Trophoblast cell (in vitro differentiated cells and primary cell): ENCODE data around the gene UBE2Q1.

Experiments used
- DNase-seq, 2 donors: peaks; one replicate each; pipeline ENCODE4 v3.0.0-alpha.2; 2016
- H2AFZ ChIP-seq: 2 replicates; pipeline ENCODE4 v1.6.1; 2013; ENCODE audit warnings: low read length, moderate library complexity, mild to moderate bottlenecking; ENCODE audit not compliant: insufficient read depth, poor library complexity
- H2AK5ac ChIP-seq: 2 replicates; pipeline ENCODE4 v1.6.1; 2013; ENCODE audit warnings: mild to moderate bottlenecking, low read length
- H2BK120ac ChIP-seq: 2 replicates; pipeline ENCODE4 v1.6.1; 2013; ENCODE audit warnings: low read length, mild to moderate bottlenecking, moderate library complexity; ENCODE audit not compliant: insufficient read depth, poor library complexity
- H2BK12ac ChIP-seq: 2 replicates; pipeline ENCODE4 v1.6.1; 2013; ENCODE audit warnings: mild to moderate bottlenecking, low read length, moderate library complexity
- H2BK5ac ChIP-seq: 2 replicates; pipeline ENCODE4 v1.6.1; 2013; ENCODE audit warnings: low read length, low read depth, moderate library complexity, mild to moderate bottlenecking; ENCODE audit not compliant: poor library complexity
- H3K14ac ChIP-seq: 2 replicates; pipeline ENCODE4 v1.6.1; 2013; ENCODE audit warnings: mild to moderate bottlenecking, low read length
- H3K18ac ChIP-seq: 2 replicates; pipeline ENCODE4 v1.6.1; 2013; ENCODE audit warnings: mild to moderate bottlenecking, low read length
- H3K23ac ChIP-seq: 2 replicates; pipeline ENCODE4 v1.6.1; 2013; ENCODE audit warnings: low read length
- H3K27ac ChIP-seq: 2 replicates; pipeline ENCODE4 v1.5.1; 2013; ENCODE audit warnings: low read depth, mild to moderate bottlenecking, inconsistent platforms, low read length, moderate library complexity
- H3K27me3 ChIP-seq: 2 replicates; pipeline ENCODE4 v1.6.1; 2013; ENCODE audit warnings: inconsistent platforms, mild to moderate bottlenecking, low read length, moderate library complexity; ENCODE audit not compliant: insufficient read depth
- H3K36me3 ChIP-seq, 2 experiments: 1 replicate in 1 of 2; 2 replicates in 1 of 2; pipeline ENCODE4 v1.6.1; 2013; ENCODE audit warnings: low read length in 2 of 2, mild to moderate bottlenecking in 2 of 2, moderate library complexity in 1 of 2; ENCODE audit not compliant: insufficient read depth in 2 of 2, control insufficient read depth in 1 of 2
- H3K4ac ChIP-seq: 2 replicates; pipeline ENCODE4 v1.6.1; 2013; ENCODE audit warnings: low read depth, mild to moderate bottlenecking, low read length, moderate library complexity
- H3K4me1 ChIP-seq, 2 experiments: 1 replicate in 1 of 2; 2 replicates in 1 of 2; pipeline ENCODE4 v1.6.1; 2013; ENCODE audit warnings: low read length in 2 of 2, mild to moderate bottlenecking in 2 of 2, moderate library complexity in 1 of 2; ENCODE audit not compliant: insufficient read depth in 2 of 2, control insufficient read depth in 1 of 2
- H3K4me2 ChIP-seq: 2 replicates; pipeline ENCODE4 v1.6.1; 2013; ENCODE audit warnings: inconsistent platforms, mild to moderate bottlenecking, low read length, moderate library complexity
- H3K4me3 ChIP-seq: 2 replicates; pipeline ENCODE4 v1.5.1; 2013; ENCODE audit warnings: mild to moderate bottlenecking, low read depth, low read length, inconsistent platforms
- H3K79me1 ChIP-seq: one replicate; pipeline ENCODE4 v1.6.1; 2013; ENCODE audit warnings: low read length
- H3K79me2 ChIP-seq: 2 replicates; pipeline ENCODE4 v1.6.1; 2013; ENCODE audit warnings: low read length, mild to moderate bottlenecking; ENCODE audit not compliant: control insufficient read depth, insufficient read depth, poor library complexity
- H3K9ac ChIP-seq: 2 replicates; pipeline ENCODE4 v1.6.1; 2013; ENCODE audit warnings: mild to moderate bottlenecking, low read length
- H3K9me3 ChIP-seq: 2 replicates; pipeline ENCODE4 v1.6.1; 2013; ENCODE audit warnings: low read depth, mild to moderate bottlenecking, control low read depth, inconsistent platforms, low read length; ENCODE audit not compliant: insufficient read depth
- H4K12ac ChIP-seq: 2 replicates; pipeline ENCODE4 v1.6.1; 2013; ENCODE audit warnings: low read depth, mild to moderate bottlenecking, low read length, moderate library complexity
- H4K8ac ChIP-seq: 2 replicates; pipeline ENCODE4 v1.6.1; 2013; ENCODE audit warnings: low read depth, mild to moderate bottlenecking, low read length, moderate library complexity
- H4K91ac ChIP-seq: one replicate; pipeline ENCODE4 v1.6.1; 2013; ENCODE audit warnings: low read depth, mild to moderate bottlenecking, low read length, moderate library complexity
- WGBS: extraction: QIAGEN DNeasy Blood & Tissue Kit; methylation state at CpG from one replicate; pipeline ENCODE4 v1.1.7; 2013; ENCODE audit warnings: missing lambda C conversion rate; ENCODE audit not compliant: insufficient read length, insufficient coverage; ENCODE audit errors: extremely low coverage; 5-methylcytosine and 5-hydroxymethylcytosine counted together

UBE2Q1 gene

GRCh38 chr1:154546264-154547063 lies 12.0 kb downstream of the UBE2Q1 start:
- H3K27ac ChIP-seq = no peak overlapping the region
- H3K79me2 ChIP-seq = no peaks in the 10 kb centered on the region
- no peak overlapping the region for H3K14ac ChIP-seq
- no peak overlapping the region for H4K12ac ChIP-seq
- H3K4me2 ChIP-seq = no peak overlapping the region
- no peaks in the 10 kb centered on the region for H3K27me3 ChIP-seq
- no peak overlapping the region for H2AFZ ChIP-seq
- no peak overlapping the region for H4K91ac ChIP-seq
- H2BK120ac ChIP-seq = no peak overlapping the region
- H2BK5ac ChIP-seq = no peak overlapping the region
- no peaks in the 10 kb centered on the region for H3K79me1 ChIP-seq
- no peak overlapping the region for H3K9ac ChIP-seq
- WGBS = no CpG with 5 or more reads among the region's 13 CpGs
- H3K23ac ChIP-seq = no peak overlapping the region
- no peak overlapping the region for H3K18ac ChIP-seq
- H2BK12ac ChIP-seq = no peak overlapping the region
- no peak overlapping the region for H4K8ac ChIP-seq
- H3K4ac ChIP-seq = no peak overlapping the region
- H3K4me1 ChIP-seq = no peaks in the 10 kb centered on the region
- DNase-seq = peak; percentile 43 to 69
- H3K9me3 ChIP-seq = peaks cover 2% of the 10 kb centered on the region
- no peak overlapping the region for H3K4me3 ChIP-seq
- peaks cover 21 to 28% of the 10 kb centered on the region in 2 experiments for H3K36me3 ChIP-seq
- no peak overlapping the region for H2AK5ac ChIP-seq

GRCh38 chr1:154541231-154541630 lies 17.2 kb downstream of the UBE2Q1 start:
- Histone ChIP-seq H3K14ac (no peak overlapping the region), H3K79me1 (no peaks in the 10 kb centered on the region), H3K9me3 (peaks cover 2% of the 10 kb centered on the region), H4K12ac (no peak overlapping the region), H3K27ac (no peak overlapping the region), H3K9ac (no peak overlapping the region), H2AK5ac (no peak overlapping the region), H3K4me3 (no peak overlapping the region), H2BK120ac (no peak overlapping the region), H4K91ac (no peak overlapping the region), H2BK5ac (no peak overlapping the region), H2BK12ac (no peak overlapping the region), H3K79me2 (no peaks in the 10 kb centered on the region), H3K18ac (no peak overlapping the region), H3K4ac (no peak overlapping the region), H3K4me2 (no peak overlapping the region), H3K4me1 (no peaks in the 10 kb centered on the region), H2AFZ (no peak overlapping the region), H3K27me3 (no peaks in the 10 kb centered on the region), H3K23ac (no peak overlapping the region), H3K36me3 (no peaks in the 10 kb centered on the region), H4K8ac (no peak overlapping the region)
- DNase-seq = no peak
- WGBS = no CpG with 5 or more reads among the region's 6 CpGs

GRCh38 chr1:154539486-154540483 lies 18.7 kb downstream of the UBE2Q1 start:
- Histone ChIP-seq H3K4me2 (no peak overlapping the region), H2BK12ac (no peak overlapping the region), H3K79me1 (no peaks in the 10 kb centered on the region), H4K91ac (no peak overlapping the region), H3K79me2 (no peaks in the 10 kb centered on the region), H3K4ac (no peak overlapping the region), H3K14ac (no peak overlapping the region), H3K23ac (no peak overlapping the region), H4K12ac (no peak overlapping the region), H3K9ac (no peak overlapping the region), H2AK5ac (no peak overlapping the region), H3K27me3 (no peaks in the 10 kb centered on the region), H3K4me3 (no peak overlapping the region), H3K36me3 (no peaks in the 10 kb centered on the region), H3K4me1 (no peaks in the 10 kb centered on the region), H3K18ac (no peak overlapping the region), H3K9me3 (peaks cover 6% of the 10 kb centered on the region), H2BK5ac (no peak overlapping the region), H2BK120ac (no peak overlapping the region), H3K27ac (no peak overlapping the region), H2AFZ (no peak overlapping the region), H4K8ac (no peak overlapping the region)
- peak in 1 of 2 donors; percentile 44 for DNase-seq
- WGBS = no CpG with 5 or more reads among the region's 9 CpGs

- DNase-seq = no peak
- H2BK12ac ChIP-seq = no peak overlapping the region
- no CpG with 5 or more reads among the region's 7 CpGs for WGBS
Measured at GRCh38 chr1:154536570-154536969, 21.9 kb downstream of the UBE2Q1 start.

More at GRCh38 chr1:154536570-154536969, 21.9 kb downstream of the UBE2Q1 start:
- H2BK120ac ChIP-seq = no peak overlapping the region
- H3K79me1 ChIP-seq = no peaks in the 10 kb centered on the region
- H3K4ac ChIP-seq = no peak overlapping the region
- no peak overlapping the region for H3K4me2 ChIP-seq
- H3K36me3 ChIP-seq = no peaks in the 10 kb centered on the region
- H4K12ac ChIP-seq = no peak overlapping the region
- H3K4me3 ChIP-seq = no peak overlapping the region
- peaks cover 8% of the 10 kb centered on the region for H3K9me3 ChIP-seq
- H3K9ac ChIP-seq = no peak overlapping the region
- H4K91ac ChIP-seq = no peak overlapping the region
- no peak overlapping the region for H2AFZ ChIP-seq
- no peaks in the 10 kb centered on the region for H3K4me1 ChIP-seq
- H3K23ac ChIP-seq = no peak overlapping the region
- H3K27me3 ChIP-seq = no peaks in the 10 kb centered on the region
- H3K14ac ChIP-seq = no peak overlapping the region
- H3K79me2 ChIP-seq = no peaks in the 10 kb centered on the region
- no peak overlapping the region for H3K27ac ChIP-seq
- H4K8ac ChIP-seq = no peak overlapping the region
- no peak overlapping the region for H2AK5ac ChIP-seq
- H2BK5ac ChIP-seq = no peak overlapping the region
- no peak overlapping the region for H3K18ac ChIP-seq
